ENCODE results near the gene TTC3. TPM values are rescaled to one million over a fixed set of nuclear protein-coding genes. Genes with fewer than 3 reads are reported as not detected.

TTC3 gene
- total and polyA plus RNA-seq, 9 of the 15 experiments (the other 6 are each of a cell fraction or from before 2014, with no cell fraction given) = 17.5 to 92.0 (median 59.5) TPM

GRCh38 chr21:37071561-37072273 lies 1.3 kb upstream of the TTC3 start (continued):
- TF ChIP-seq ZNF644 (tag; IDR thresholded peaks at IDR 0.05; ENCODE audit: low read depth) (0 out of 2 replicates have a peak, but pooled peaks have one; percentile 1), KDM1A (IDR thresholded peaks at IDR 0.05) (no peak), RBM25 (IDR thresholded peaks at IDR 0.05; ENCODE audit: low read depth, low read length, severe bottlenecking) (peak; percentile 83), HINFP (tag; conservative IDR thresholded peaks at IDR 0.05; ENCODE audit: low read depth) (no peak), PKNOX1 (IDR thresholded peaks at IDR 0.05) (0 out of 2 replicates have a peak, but pooled peaks have one; percentile 3), PHTF2 (CRISPR knock-in tag; IDR thresholded peaks at IDR 0.05) (no peak), ZNF431 (CRISPR knock-in tag; IDR thresholded peaks at IDR 0.05) (no peak), SMARCE1 (IDR thresholded peaks at IDR 0.05) (no peak), NR1H2 (CRISPR knock-in tag; IDR thresholded peaks at IDR 0.05) (no peak), PRPF4 (IDR thresholded peaks at IDR 0.05; ENCODE audit: insufficient read depth, low read depth, low read length, poor library complexity, severe bottlenecking) (no peak), HMG20B (CRISPR knock-in tag; IDR thresholded peaks at IDR 0.05) (0 out of 2 replicates have a peak, but pooled peaks have one; percentile 29), NFATC3 (IDR thresholded peaks at IDR 0.05) (no peak), THAP12 (CRISPR knock-in tag; IDR thresholded peaks at IDR 0.05) (peak; percentile 72), ZMIZ1 (IDR thresholded peaks at IDR 0.05; ENCODE audit: low read depth in 2 of 2, low read length in 2 of 2) (no peak), PHB2 (IDR thresholded peaks at IDR 0.05; ENCODE audit: low read depth) (no peak), HDGF (IDR thresholded peaks at IDR 0.05) (0 out of 2 replicates have a peak, but pooled peaks have one; percentile 54), SMARCA5 (IDR thresholded peaks at IDR 0.05) (peak; percentile 6; the same call in 1 of the 2 replicates)
